HUES6 (cell line): ENCODE data around the gene ARRDC3.
"Not testable (repeated sequence)": the region's sequence is repeated elsewhere in the genome, so short reads cannot be mapped to it uniquely, and the experiment has no call there.

Experiments
- H3K27ac ChIP-seq: 2 replicates; pipeline ENCODE4 v1.7.0; 2013; ENCODE audit warnings: low read depth, mild to moderate bottlenecking, low read length, inconsistent platforms
- H3K27me3 ChIP-seq: 2 replicates; pipeline ENCODE4 v1.6.1; 2013; ENCODE audit warnings: low read length; ENCODE audit not compliant: control insufficient read depth, insufficient read depth
- H3K36me3 ChIP-seq: 2 replicates; pipeline ENCODE4 v1.6.1; 2013; ENCODE audit warnings: low read length; ENCODE audit not compliant: control insufficient read depth, insufficient read depth
- H3K4me1 ChIP-seq: 2 replicates; pipeline ENCODE4 v1.6.1; 2013; ENCODE audit warnings: low read length; ENCODE audit not compliant: control insufficient read depth, insufficient read depth
- H3K4me3 ChIP-seq: 2 replicates; pipeline ENCODE4 v1.5.1; 2013; ENCODE audit warnings: low read depth, low read length
- H3K9ac ChIP-seq: one replicate; pipeline ENCODE4 v1.6.1; 2013; ENCODE audit warnings: mild to moderate bottlenecking, low read length
- H3K9me3 ChIP-seq: 2 replicates; pipeline ENCODE4 v1.6.1; 2013; ENCODE audit warnings: low read depth, low read length; ENCODE audit not compliant: control insufficient read depth, insufficient read depth

ARRDC3 gene

DNA sequence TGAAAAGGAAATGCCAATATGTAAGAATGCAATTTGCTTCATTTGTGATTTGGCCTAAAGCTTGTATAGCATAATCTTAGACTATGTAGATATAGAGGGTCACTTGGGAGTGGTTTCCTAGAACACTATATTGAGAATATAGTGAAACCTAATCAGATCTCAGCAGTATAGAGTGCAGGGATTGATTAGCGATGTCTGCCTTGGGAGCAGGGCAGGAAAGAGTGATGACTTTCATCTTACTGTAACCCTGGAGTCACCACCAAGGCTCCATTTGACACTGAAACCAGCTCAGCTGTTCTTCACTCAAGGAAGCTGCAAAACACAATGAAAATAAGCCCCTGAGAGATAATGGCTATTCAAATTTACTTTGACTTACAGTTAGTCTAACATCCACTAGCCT lies 26.2 kb upstream of the ARRDC3 start:
- H3K36me3 ChIP-seq = no peaks in the 10 kb centered on the region
- H3K4me1 ChIP-seq = no peaks in the 10 kb centered on the region
- H3K27ac ChIP-seq = no peak overlapping the region
- no peaks in the 10 kb centered on the region for H3K27me3 ChIP-seq
- H3K9me3 ChIP-seq = no peaks in the 10 kb centered on the region
- H3K4me3 ChIP-seq = no peak overlapping the region
- no peak overlapping the region for H3K9ac ChIP-seq

DNA sequence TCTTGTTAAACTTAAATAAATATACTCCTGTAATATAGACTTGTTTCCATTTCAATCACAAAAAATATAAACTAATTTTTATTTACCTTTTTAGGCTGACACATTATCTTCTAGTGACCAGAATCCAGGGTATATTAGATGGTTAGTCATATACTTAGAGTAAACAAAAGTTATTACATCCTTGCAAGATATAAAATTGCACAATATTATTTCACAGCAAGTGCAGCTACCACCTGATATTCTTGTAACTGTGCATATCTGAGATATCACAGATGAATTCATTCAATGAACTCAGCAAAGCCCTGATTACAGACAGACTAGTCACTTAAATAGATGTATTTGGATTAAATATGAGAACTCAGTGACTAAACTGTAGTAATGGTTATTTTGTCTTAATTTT lies 25.6 kb upstream of the ARRDC3 start:
- Histone ChIP-seq H3K4me3 (no peak overlapping the region), H3K9ac (no peak overlapping the region), H3K4me1 (no peaks in the 10 kb centered on the region), H3K36me3 (no peaks in the 10 kb centered on the region), H3K27me3 (no peaks in the 10 kb centered on the region), H3K9me3 (no peaks in the 10 kb centered on the region), H3K27ac (no peak overlapping the region)

DNA sequence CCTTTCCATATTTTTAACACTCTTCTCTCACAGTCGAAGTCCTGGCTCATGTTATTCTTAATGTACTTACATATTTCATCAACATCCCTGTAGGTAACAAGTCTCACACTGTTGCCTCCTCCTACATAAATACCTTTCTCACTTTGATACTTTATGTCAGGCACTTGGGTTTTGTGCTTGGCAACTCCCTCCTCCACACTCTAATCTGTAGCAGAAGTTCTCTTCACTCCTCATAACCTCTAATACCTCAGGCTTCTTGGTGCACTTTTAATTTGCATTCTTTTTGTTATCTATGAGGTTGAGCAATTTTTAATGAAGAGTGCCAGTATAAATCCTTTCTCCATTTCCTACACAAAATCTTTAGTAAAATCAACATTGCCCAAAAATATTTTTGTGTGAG lies 24.1 kb upstream of the ARRDC3 start:
- H3K9ac ChIP-seq = no peak overlapping the region
- H3K27me3 ChIP-seq = no peaks in the 10 kb centered on the region
- H3K36me3 ChIP-seq = no peaks in the 10 kb centered on the region
- no peaks in the 10 kb centered on the region for H3K9me3 ChIP-seq
- no peak overlapping the region for H3K4me3 ChIP-seq
- H3K27ac ChIP-seq = no peak overlapping the region
- H3K4me1 ChIP-seq = no peaks in the 10 kb centered on the region

DNA sequence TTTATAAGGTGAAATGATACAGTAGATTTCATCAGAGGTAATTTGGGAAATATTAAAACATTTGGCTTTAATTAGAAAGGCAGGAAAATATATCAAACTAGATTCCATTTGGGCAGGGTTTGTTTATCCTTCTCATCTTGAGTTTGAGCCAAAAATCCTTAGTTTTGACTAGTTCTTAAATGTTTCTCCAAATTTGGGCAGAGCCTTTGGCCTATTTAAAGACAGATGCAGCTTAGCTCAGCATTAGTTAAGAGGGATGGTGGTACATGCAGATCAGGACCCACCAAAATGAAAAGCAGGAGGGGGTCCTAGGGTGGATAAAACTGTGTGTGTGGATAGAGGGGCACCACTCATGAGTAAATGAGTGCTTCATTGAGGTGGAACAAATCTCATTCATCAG lies 20.3 kb upstream of the ARRDC3 start:
- no peaks in the 10 kb centered on the region for H3K9me3 ChIP-seq
- no peak overlapping the region for H3K27ac ChIP-seq
- H3K4me1 ChIP-seq = peaks cover 7% of the 10 kb centered on the region
- no peaks in the 10 kb centered on the region for H3K36me3 ChIP-seq
- no peaks in the 10 kb centered on the region for H3K27me3 ChIP-seq
- H3K9ac ChIP-seq = no peak overlapping the region
- H3K4me3 ChIP-seq = no peak overlapping the region

DNA sequence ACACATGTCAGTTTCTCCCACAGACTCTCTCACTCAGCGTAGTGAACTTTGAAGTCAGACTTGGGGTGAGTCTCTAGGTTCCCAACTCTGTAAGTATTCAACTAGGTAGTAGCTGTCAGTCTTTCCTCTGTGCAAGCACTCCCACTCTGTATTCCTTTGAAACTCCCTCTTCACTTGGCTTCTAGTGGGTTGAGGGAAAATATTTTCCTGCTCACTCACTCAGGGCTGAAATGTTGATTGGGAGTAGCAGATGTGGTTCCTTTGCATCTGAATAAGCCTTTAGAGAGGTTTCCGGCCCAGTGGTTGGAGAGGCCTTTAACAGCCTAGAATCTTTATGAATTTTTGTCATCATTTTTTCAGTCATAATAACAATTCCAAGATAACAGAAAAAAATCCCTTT lies 18.1 kb upstream of the ARRDC3 start:
- H3K27me3 ChIP-seq = no peaks in the 10 kb centered on the region
- peaks cover 7% of the 10 kb centered on the region for H3K4me1 ChIP-seq
- H3K9ac ChIP-seq = no peak overlapping the region
- no peaks in the 10 kb centered on the region for H3K9me3 ChIP-seq
- H3K27ac ChIP-seq = no peak overlapping the region
- H3K36me3 ChIP-seq = no peaks in the 10 kb centered on the region
- no peak overlapping the region for H3K4me3 ChIP-seq

DNA sequence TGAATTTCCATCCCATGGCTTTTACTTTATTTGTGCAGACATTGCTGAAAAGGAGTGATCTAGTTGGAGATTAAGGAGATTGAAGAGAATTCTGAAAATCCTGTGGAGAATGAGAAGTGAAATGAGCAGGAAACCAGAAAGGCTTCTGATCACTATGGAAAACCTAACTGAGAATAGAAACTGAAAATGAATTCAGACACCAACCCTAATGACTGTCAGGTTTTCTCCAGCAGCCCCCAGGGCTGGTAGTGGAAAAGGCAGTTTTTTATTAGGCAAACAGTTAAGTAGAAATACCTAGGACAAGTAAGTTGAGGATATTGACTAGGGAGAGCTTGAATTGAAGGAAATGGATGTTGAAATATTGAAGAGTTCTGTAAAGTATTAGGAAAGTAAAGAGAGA lies 14.7 kb upstream of the ARRDC3 start:
- H3K27me3 ChIP-seq = no peaks in the 10 kb centered on the region
- no peak overlapping the region for H3K4me3 ChIP-seq
- no peak overlapping the region for H3K27ac ChIP-seq
- no peaks in the 10 kb centered on the region for H3K9me3 ChIP-seq
- H3K4me1 ChIP-seq = peaks cover 7% of the 10 kb centered on the region
- H3K36me3 ChIP-seq = no peaks in the 10 kb centered on the region
- no peak overlapping the region for H3K9ac ChIP-seq

DNA sequence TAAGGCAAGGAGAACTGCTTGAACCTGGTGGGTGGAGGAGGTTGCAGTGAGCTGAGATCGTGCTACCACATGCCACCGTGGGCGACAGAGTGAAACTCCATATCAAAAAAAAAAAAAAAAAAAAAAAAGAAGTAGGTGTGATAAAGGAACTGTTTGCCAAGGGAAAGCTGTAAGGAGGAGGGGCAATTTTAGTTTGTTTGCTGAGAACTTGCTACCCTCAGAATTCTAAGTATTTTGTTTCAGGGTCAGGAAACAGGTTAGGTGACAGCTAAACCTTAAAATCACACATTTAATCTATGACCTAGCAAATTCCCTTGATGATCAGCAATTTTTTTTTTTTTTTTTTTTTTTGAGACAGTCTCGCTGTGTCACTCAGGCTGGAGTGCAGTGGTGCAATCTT lies 7.2 kb upstream of the ARRDC3 start:
- H3K9ac ChIP-seq = no peak overlapping the region
- no peaks in the 10 kb centered on the region for H3K4me1 ChIP-seq
- H3K4me3 ChIP-seq = no peak overlapping the region
- H3K36me3 ChIP-seq = no peaks in the 10 kb centered on the region
- H3K9me3 ChIP-seq = peaks cover 3% of the 10 kb centered on the region; the same call in 1 of the 2 replicates
- H3K27ac ChIP-seq = no peak overlapping the region
- H3K27me3 ChIP-seq = no peaks in the 10 kb centered on the region

DNA sequence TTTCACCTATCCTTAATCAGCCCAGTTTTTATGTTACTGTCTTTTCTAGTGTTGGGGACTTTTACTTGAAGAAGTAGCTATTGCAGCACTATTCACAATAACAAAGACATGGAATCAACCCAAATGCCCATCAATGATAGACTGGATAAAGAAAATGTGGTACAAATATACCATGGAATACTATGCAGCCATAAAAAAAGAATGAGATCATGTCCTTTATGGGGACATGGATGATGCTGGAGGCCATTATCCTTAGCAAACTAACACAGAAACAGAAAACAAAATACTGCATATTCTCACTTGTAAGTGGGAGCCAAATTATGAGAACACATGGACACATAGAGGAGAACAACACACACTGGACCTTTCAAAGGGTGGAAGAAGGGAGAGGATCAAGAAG lies 6.4 kb upstream of the ARRDC3 start:
- H3K27ac ChIP-seq, H3K4me3 ChIP-seq, H3K9me3 ChIP-seq, H3K4me1 ChIP-seq, H3K36me3 ChIP-seq, H3K9ac ChIP-seq, H3K27me3 ChIP-seq: not testable (repeated sequence)

DNA sequence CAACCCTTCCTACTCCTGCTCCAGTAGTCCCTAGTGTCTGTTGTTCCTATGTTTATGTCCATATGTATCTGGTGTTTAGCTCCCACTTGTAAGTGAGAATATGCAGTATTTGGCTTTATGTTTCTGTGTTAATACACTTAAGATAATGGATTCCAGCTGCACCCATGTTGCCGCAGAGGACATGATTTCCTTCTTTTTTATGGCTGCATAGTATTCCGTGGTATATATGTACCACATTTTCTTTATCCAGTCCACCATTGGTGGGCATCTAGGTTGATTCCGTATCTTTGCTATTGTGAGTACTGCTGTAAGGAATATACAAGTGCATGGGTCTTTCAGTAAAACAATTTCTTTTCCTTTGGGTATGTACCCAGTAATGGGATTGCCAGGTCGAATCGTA lies 5.2 kb upstream of the ARRDC3 start:
- peaks cover 10% of the 10 kb centered on the region for H3K4me1 ChIP-seq
- no peaks in the 10 kb centered on the region for H3K27me3 ChIP-seq
- no peak overlapping the region for H3K9ac ChIP-seq
- no peak overlapping the region for H3K27ac ChIP-seq
- H3K36me3 ChIP-seq = no peaks in the 10 kb centered on the region
- H3K4me3 ChIP-seq = no peak overlapping the region
- peaks cover 3% of the 10 kb centered on the region; the same call in 1 of the 2 replicates for H3K9me3 ChIP-seq

DNA sequence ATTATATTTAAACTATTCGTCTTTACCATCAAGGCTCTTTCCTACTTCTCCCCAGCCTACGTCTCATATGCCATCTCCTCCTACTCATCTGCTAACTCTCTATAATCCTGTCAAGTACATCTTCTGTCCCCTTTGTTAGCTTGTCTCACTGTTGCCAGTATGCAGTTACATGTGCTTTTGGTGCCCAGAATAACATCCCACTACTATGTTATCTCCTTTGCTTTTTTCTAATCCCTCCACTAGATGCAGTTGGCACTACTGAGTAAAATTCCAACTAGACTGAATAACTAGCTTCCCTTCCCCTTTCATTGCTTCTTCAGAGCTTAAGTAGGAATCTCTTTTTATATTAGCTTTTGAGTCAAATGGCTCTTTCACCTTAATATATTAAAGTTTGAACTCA lies 3.0 kb upstream of the ARRDC3 start:
- H3K27me3 ChIP-seq = no peaks in the 10 kb centered on the region
- H3K9ac ChIP-seq = no peak overlapping the region
- no peak overlapping the region for H3K27ac ChIP-seq
- H3K4me1 ChIP-seq = peaks cover 10% of the 10 kb centered on the region
- no peaks in the 10 kb centered on the region for H3K36me3 ChIP-seq
- peaks cover 3% of the 10 kb centered on the region; the same call in 1 of the 2 replicates for H3K9me3 ChIP-seq
- H3K4me3 ChIP-seq = no peak overlapping the region

DNA sequence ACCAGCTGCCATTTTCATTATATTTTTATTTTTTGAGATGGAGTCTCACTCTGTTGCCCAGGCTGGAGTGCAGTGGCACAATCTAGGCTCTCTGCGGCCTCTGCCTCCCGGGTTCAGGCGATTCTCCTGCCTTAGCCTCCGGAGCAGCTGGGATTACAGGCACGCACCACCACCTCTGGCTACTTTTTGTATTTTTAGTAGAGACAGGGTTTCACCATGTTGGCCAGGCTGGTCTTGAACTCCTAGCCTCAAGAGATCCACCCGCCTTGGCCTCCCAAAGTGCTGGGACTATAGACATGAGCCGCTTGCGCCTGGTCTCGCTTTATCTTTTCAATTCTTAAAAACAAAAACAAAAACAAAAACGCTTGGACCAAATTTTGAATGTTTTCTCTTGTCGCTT lies 2.5 kb upstream of the ARRDC3 start:
- not testable (repeated sequence) for H3K27ac ChIP-seq, H3K9me3 ChIP-seq, H3K27me3 ChIP-seq, H3K4me3 ChIP-seq, H3K9ac ChIP-seq, H3K36me3 ChIP-seq, H3K4me1 ChIP-seq
